ENCODE data around the gene SMTNL2.
"Not testable (repeated sequence)": the region's sequence is repeated elsewhere in the genome, so short reads cannot be mapped to it uniquely, and the experiment has no call there.

SMTNL2 gene

GRCh38 chr17:4587195-4587594 lies 2.9 kb downstream of the SMTNL2 start:
- DNase-seq: no peak

GRCh38 chr17:4587803-4588202 lies 3.5 kb downstream of the SMTNL2 start:
- no peak for DNase-seq

- DNase-seq: no peak
Measured at GRCh38 chr17:4588391-4588790, 4.1 kb downstream of the SMTNL2 start.

GRCh38 chr17:4588898-4589625 lies 4.7 kb downstream of the SMTNL2 start:
- no peak for DNase-seq

- not testable (repeated sequence) for DNase-seq
Measured at GRCh38 chr17:4590042-4590441, 5.7 kb downstream of the SMTNL2 start.

GRCh38 chr17:4590981-4591453 lies 6.7 kb downstream of the SMTNL2 start:
- DNase-seq: no peak

- no peak for DNase-seq
Measured at GRCh38 chr17:4591529-4591928, 7.2 kb downstream of the SMTNL2 start.

- no peak for DNase-seq
Measured at GRCh38 chr17:4592240-4593005, 8.1 kb downstream of the SMTNL2 start.

- DNase-seq: no peak
Measured at GRCh38 chr17:4593021-4593421, 8.7 kb downstream of the SMTNL2 start.

- no peak for DNase-seq
Measured at GRCh38 chr17:4594406-4594805, 10.1 kb downstream of the SMTNL2 start.

GRCh38 chr17:4594931-4595684 lies 10.8 kb downstream of the SMTNL2 start:
- DNase-seq: no peak

- not testable (repeated sequence) for DNase-seq
Measured at GRCh38 chr17:4595685-4596342, 11.5 kb downstream of the SMTNL2 start.

GRCh38 chr17:4596636-4597380 lies 12.5 kb downstream of the SMTNL2 start:
- DNase-seq: no peak

GRCh38 chr17:4597975-4598374 lies 13.6 kb downstream of the SMTNL2 start:
- no peak for DNase-seq

- DNase-seq: no peak
Measured at GRCh38 chr17:4598776-4599504, 14.6 kb downstream of the SMTNL2 start.

GRCh38 chr17:4599505-4600281 lies 15.4 kb downstream of the SMTNL2 start:
- no peak for DNase-seq

GRCh38 chr17:4600563-4600962 lies 16.2 kb downstream of the SMTNL2 start:
- no peak for DNase-seq

GRCh38 chr17:4601326-4601725 lies 17.0 kb downstream of the SMTNL2 start:
- DNase-seq: no peak

- no peak for DNase-seq
Measured at GRCh38 chr17:4602041-4602440, 17.7 kb downstream of the SMTNL2 start.

- peak; percentile 68 for DNase-seq
Measured at GRCh38 chr17:4604111-4604644, 19.8 kb downstream of the SMTNL2 start.
